Activated CD4-positive, CD25-positive, alpha-beta regulatory T cell treated with anti-CD3 and anti-CD28 coated beads, Interleukin-2, amount 50 U/mL, for 72 hours (primary cell): ENCODE results near the gene TCEAL6.
A peak's percentile ranks its signal among the peaks of the same experiment; 100 is the strongest.
"Not testable (repeated sequence)": the region's sequence is repeated elsewhere in the genome, so short reads cannot be mapped to it uniquely, and the experiment has no call there.

Source experiments
- DNase-seq: peaks from one replicate; pipeline ENCODE4 v3.0.0; 2021

The TCEAL6 gene

DNA sequence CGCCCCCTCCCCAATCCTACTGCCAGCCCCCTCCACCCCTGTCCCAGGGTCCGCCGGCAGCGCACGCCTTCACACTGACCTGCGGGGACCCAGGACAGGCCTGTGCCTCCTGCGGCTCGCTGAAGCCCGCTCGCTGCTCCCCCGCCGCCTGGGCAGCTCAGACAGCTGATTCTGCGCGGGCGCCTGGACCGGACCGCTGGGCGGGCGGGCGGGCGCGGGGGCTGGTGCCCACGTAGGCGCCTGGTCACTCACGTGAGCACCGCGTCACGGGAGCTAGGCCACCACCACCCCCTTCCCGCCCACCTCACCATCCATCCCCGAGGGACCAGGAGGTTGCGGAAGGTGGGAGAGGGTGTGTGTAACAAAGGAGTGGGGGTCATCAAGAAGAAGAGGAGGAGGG, at the start of gene TCEAL6:
TSS of gene TCEAL6 (minus strand) at position 208 of the 400 bp plus-strand sequence.
- not testable (repeated sequence) for DNase-seq

DNA sequence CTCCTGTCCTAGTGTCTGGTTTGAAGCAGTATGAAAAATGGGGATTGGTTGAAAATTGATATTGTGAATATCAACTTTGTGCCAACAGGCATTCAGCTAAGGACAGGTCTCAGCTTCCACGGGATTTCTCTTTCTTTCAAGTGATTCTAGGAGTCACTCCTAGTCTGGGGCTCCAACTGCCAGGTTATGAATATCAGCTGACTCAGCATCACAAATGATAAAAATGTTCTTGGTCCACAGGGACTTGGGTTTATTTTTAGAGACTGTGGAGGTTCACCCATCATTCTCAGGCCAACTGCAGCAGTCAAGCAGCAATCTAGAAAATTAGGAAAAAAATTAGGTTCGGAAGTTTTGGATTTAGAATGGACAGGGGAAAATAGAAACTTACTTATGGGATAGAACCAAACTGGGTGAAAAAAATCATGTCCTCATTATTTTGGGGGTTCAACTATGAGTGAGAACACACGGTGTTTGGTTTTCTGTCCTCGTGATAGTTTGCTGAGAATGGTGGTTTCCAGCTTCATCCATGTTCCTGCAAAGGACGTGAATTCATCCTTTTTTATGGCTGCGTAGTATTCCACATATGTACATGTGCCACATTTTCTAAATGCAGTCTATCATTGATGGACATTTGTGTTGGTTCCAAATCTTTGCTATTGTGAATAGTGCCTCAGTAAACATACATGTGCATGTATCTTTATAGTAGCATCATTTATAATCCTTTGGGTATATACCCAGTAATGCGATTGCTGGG, 43.9 kb upstream of the TCEAL6 start:
- DNase-seq, result no peak

DNA sequence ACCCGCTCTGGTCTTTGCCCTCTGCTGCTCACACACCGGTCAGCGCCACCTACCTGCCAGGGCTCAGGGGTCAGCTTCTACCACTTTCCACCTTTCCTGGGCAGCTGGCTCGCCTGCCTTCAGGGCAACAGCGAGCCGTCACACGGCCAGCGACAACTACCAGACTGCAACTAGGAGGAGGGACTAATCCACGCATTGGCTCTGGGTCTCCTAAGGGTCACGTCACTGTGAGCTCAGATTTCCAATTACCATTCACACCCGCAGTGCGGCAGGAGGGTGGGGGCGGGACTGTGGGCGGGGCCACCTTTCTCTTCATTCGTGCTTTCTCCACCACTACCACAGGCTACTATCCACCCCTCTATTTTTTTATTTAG, 13.5 kb upstream of the TCEAL6 start, which contains the start of gene BEX5:
TSS of gene BEX5 (minus strand) at position 172 of the 374 bp plus-strand sequence. CDS start 1,712 bp downstream, outside the sequence.
- peak; percentile 35 for DNase-seq

DNA sequence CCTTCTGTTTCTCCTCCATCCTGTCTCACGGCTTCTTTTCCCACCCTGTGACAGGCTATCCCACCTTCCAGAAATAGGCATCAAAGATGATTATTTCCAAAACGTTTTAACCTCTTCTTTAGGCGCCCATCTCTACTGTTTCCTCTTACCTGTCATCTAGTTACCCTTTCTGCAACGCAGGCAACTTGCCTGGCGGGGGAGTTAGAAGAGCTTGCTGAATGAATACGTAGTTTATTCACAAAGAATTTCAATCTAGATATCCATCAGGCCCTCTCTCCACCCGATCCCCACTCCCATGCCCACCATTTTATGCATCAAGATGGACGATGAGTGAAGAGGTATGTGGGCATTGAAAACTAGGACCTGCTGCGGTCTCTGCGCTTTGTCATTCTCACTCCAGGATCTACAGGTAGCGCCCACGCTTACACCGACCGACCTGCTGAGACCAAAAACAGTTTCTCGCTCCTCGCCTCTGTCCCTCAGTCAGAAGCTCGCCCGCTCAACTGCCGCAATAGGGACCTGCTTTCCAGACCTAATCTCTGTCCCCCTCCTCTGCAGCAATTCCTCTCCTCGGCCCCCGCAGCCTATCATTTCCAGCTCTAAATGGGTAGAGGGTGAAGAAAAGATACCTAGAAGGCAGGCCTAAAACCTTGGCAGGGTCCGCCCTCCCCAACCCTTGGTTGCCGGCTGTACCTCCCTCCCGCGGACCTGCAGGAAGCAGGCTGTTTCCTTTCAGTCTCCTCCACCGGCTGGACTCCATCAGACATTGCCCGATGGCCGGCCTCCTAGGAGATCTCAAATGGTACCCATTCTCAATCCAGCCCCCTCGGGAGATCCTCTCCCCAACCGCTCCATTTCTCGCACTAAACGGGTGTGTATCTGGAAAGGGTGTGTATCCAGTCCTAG, 12.9 kb upstream of the TCEAL6 start:
- DNase-seq, result no peak

DNA sequence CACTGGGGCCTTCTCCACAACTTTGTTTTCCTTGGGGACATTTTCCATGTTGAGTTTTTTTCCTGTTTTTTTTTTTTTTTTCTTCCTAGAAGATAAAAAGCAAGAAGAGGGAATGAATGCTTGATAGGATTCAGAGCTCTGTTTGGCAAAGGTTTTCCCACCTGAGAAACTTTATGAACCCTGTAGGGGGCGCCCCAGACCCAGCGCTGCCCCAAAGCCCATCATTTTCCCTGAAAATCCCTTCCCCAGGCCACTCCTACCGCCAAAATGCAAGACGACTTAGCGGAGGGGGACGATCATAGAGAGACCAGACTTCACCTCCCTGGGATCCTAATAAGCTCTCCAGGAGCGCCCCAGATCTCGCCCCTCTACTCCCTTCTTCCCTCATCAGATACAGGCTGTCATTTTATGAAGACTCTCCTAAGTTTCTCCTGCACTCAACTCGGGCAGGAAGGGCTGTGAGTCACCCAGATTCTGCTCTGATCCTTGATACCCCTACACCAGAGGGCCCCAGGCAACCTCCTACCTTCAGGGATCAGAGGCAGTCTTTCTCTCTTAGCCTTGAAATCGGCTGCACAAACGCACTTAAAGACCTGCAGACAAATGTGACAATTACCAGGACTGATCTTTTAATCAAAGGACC, 12.1 kb upstream of the TCEAL6 start:
- no peak for DNase-seq

DNA sequence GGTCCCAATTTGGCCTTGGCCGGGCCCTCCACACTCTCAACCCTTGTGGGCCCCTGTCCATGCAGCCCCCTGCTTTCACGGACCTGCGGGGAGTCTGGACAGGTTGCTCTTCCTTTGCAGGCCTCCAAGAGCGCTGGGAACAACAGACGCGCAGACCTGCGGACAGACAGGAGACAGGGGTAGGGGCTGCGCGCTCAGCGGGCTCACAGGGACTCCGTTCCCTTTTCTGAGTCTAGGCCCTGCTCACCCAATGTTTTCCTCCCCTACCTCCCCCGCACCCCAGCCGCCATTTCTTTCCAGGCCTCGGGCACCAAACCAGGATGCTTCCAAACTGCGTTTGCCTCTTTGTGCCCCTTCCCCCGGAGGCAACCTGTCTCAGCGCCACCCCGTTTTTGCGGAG, 650 bp downstream of the TCEAL6 start:
- DNase-seq, result not testable (repeated sequence)

DNA sequence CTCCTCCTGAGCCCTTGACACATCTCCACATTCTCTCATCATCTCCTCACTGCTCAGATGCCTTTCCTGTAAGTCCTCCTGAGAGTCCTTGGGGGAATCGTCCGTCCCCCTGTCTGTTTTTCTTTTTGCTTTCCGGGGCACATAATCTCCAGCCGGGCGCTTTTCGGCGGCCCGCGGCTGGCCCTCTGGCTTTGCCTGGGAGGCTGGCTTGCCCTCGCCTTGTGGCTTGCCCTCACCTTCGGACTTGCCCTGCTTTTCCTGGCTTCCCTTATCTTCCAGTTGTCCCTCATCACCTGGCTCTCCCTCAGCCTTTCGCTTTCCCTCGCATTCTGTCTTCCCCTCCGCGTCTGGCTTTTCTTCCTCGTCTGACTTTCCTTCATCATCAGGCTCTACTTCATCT, 1.4 kb downstream of the TCEAL6 start:
- not testable (repeated sequence) for DNase-seq

DNA sequence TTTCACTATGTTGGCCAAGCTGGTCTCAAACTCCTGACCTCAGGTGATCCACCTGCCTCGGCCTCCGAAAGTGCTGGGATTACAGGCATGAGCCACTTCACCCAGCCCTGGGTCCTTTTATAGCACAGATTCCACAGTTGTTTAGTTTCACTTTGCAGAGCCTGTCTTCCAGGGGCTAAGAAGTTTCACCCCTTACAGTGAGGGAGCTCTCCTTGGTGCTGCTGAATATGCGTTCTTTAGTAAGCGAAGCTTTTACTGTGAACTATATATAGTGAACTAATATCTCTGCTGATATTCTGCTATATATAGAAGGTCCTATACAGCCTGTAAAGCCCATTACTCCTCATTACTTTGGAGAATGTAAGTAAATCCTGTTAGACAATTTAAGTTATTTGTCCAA, 4.2 kb downstream of the TCEAL6 start:
- no peak for DNase-seq

DNA sequence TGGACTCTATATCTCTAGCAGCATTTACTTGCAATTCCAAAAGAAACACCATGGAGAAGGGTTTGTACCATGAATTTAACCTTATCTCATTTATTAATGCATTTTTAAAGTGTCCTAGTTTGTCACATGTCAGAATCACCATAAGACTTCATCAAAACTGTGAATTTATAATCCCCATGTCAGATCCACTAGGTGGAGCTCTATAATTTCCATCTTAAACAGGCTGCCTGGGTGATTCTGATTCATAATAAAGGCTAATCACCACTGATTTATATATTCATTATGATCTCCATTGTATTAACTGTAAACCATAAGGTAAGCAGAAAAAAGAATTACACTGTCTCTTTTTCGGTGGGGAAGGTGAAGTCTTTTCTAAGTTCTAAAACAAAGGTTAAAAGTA, 12.8 kb downstream of the TCEAL6 start:
- DNase-seq, result no peak

DNA sequence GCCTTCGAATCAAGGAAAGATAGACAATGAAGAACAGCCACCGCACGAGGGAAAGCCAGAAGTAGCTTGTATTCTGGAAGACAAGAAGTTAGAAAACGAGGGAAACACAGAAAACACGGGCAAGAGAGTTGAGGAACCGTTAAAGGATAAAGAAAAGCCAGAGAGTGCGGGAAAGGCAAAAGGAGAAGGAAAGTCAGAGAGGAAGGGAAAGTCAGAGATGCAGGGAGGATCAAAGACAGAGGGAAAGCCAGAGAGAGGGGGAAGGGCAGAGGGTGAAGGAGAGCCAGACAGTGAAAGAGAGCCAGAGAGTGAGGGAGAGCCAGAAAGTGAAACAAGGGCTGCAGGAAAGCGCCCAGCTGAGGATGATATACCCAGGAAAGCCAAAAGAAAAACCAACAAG, 15.4 kb downstream of the TCEAL6 start:
- DNase-seq, result no peak

DNA sequence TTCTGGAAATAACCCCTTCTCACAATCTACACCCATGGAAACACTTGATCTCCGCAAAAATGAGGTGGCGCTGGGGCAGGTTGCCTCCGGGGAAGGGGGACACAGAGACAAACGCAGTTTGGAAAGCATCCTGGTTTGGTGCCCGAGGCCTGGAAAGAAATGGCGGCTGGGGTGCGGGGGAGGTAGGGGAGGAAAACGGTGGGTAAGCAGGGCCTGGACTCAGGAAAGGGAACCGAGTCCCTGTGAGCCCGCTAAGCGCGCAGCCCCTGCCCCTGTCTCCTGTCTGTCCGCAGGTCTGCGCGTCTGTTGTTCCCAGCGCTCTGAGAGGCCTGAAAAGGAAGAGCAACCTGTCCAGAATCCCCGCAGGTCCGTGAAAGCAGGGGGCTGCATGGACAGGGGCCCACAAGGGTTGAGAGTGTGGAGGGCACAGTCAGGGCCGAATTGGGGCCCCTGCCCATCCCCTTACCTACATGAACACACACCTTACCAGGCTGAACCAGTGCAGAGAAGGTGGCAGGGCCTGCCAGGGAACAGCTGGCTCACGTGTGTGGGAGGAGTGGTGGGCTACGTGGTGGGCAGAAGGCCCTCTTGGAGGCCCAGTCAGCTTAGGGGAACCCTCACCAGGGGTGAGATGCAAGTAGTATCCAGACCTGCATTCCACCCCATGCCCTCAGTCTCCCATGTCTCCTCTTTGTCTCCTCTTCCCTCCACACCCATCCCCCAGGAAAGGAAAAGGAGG, 16.0 kb downstream of the TCEAL6 start:
- DNase-seq, result not testable (repeated sequence)

DNA sequence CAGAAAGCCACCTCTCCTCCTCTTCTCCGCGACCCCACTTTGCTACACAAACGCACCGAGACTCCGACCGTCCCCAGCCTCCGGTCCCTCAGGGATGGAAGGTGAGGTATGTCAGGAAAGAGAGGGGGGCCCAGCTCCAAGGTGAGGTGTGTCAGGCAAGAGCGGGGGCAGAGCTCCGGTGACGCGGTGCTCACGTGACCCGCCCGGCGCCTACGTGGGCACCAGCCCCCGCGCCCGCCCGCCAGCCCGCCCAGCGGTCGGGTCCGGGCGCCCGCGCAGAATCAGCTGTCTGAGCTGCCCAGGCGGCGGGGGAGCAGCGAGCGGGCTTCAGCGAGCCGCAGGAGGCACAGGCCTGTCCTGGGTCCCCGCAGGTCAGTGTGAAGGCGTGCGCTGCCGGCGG, 16.8 kb downstream of the TCEAL6 start, which contains the start of gene TCEAL2:
TSS of gene TCEAL2 (plus strand) at position 244 of the 400 bp plus-strand sequence. CDS start 1,152 bp downstream, outside the sequence.
- DNase-seq, result not testable (repeated sequence)

DNA sequence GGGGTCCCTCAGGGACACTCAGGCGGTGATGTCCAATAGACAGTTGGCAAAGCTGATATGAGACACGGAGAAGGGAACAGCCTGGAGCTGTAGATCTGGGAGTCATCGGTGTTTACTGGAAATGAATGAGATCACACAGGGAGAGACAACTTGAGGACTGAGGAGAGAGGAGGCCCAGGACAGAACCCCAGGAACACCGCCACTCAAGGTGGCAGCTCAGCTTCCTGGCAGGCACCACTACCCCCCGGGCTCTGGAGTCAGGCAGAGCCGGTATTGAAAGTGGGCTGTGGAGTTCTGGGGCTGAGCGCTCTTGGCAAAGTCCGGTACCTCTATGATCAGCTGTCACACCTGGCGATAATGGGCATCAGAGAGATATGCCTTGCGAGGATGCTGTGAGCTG, 17.3 kb downstream of the TCEAL6 start:
- not testable (repeated sequence) for DNase-seq

DNA sequence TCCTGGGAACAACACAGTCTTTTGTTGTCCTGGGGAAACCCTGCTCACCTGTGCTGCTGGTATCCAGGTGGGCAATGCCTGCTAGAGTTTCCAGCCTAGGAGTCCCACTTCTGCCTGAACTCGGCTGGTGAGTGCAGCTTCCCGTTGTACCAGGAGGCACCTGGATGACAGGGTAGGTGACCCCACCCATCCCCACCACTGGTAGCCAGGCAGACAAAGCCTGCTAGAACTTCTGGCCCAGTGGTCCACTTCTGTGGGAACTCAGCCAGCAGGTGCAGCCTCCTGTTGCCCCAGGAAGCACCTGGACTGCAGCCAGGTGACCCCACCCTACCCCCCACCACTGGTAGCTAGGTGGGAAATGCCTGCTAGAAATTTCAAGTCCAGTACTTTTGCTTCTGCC, 26.5 kb downstream of the TCEAL6 start:
- no peak for DNase-seq

DNA sequence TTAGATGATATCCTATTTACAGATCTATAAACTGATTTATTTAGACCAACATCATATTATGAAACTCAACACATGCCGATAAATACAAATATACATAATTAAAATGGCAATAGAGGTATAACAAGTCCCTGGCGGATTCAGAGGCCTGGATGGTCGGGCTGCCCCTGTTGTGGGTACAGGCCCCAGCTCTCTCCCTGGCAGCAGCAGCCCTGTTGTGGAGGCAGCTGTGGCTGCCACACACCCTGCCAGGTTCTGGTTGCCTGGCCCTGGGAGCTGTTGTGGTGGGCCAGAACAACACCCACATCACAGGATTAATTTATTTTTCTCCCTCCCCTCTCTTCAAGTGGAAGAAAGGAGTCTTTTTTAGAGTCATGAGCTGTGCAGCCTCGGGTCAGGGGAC, 28.9 kb downstream of the TCEAL6 start:
- no peak for DNase-seq
